ENCODE data around the gene ISCA1.

The ISCA1 gene

GRCh38 chr9:86219606-86220005 is 62.7 kb downstream of the ISCA1 start:
- no peak for DNase-seq

GRCh38 chr9:86217076-86217755 is 65.1 kb downstream of the ISCA1 start:
- DNase-seq, result no peak
